K562 (cell line): ENCODE data around the gene RNF20. TPM values are rescaled to one million over a fixed set of nuclear protein-coding genes. Genes with fewer than 3 reads are reported as not detected.

Source experiments
- ARID1B ChIP-seq: fragments of 450-650 bp; IDR thresholded peaks from 2 replicates; pipeline ENCODE4 v1.6.1; 2016; ENCODE audit warnings: antibody characterized with exemption, mild to moderate bottlenecking, inconsistent platforms
- CBFA2T2 ChIP-seq: fragments of 450-650 bp; conservative IDR thresholded peaks from 2 replicates; pipeline ENCODE4 v1.6.1; 2017; ENCODE audit warnings: mild to moderate bottlenecking
- CBFB ChIP-seq: sonication (generic); formaldehyde crosslinking; IDR thresholded peaks from 2 replicates; pipeline ENCODE4 v1.4.0; 2020; ENCODE audit warnings: mild to moderate bottlenecking, missing genetic modification reagents
- ELF1 ChIP-seq: fragments of 200-800 bp; sonication (Bioruptor generic); IDR thresholded peaks from 2 replicates; pipeline ENCODE4 v1.6.1; 2016; ENCODE audit warnings: missing genetic modification characterization, missing compliant biosample characterization
- NCOR1 ChIP-seq: fragments of 450-650 bp; IDR thresholded peaks from 2 replicates; pipeline ENCODE4 v1.6.1; 2016; ENCODE audit warnings: mild to moderate bottlenecking, moderate library complexity
- NFIC ChIP-seq: fragments of 450-650 bp; IDR thresholded peaks from 2 replicates; pipeline ENCODE4 v1.6.1; 2017; ENCODE audit warnings: mild to moderate bottlenecking, inconsistent platforms
- RFX5 ChIP-seq: IDR thresholded peaks from 2 replicates; pipeline ENCODE4 v1.6.1; 2011; ENCODE audit warnings: low read depth, mild to moderate bottlenecking, improper control_type of control experiment, low read length
- SLC30A9 ChIP-seq: fragments of 250-450 bp; sonication (Bioruptor Pico); IDR thresholded peaks from 2 replicates; pipeline ENCODE4 v1.8.0; 2022; ENCODE audit warnings: mild to moderate bottlenecking, moderate library complexity
- SMC3 ChIP-seq: conservative IDR thresholded peaks from 2 replicates; pipeline ENCODE4 v1.6.1; 2011; ENCODE audit warnings: low read depth, low read length, improper control_type of control experiment; ENCODE audit not compliant: insufficient read depth
- TAL1 ChIP-seq: fragments of 450-650 bp; IDR thresholded peaks from 2 replicates; pipeline ENCODE4 v1.6.1; 2016; ENCODE audit warnings: mild to moderate bottlenecking
- polyA plus RNA-seq, 8 experiments: library from polyadenylated mRNA; depleted of rRNA in 4 of 8; stranded (reverse) in 5 of 8; unstranded in 3 of 8; fragments of >200 nt; fragmentation: Nextera tagmentation in 2 of 8; fragmentation: Illumina TruSeq in 1 of 8; extraction: Ambion mirVana in 2 of 8; extraction: Trizol in 1 of 8; gene quantifications; 2 replicates each; pipeline versions ENCODE4 v1.2.1 to v1.2.3, GENCODE V29; 2011 to 2014; ENCODE audit warnings: inconsistent platforms in 1 of 8, missing spikeins in 1 of 8
- total RNA-seq, 7 experiments: library from RNA; depleted of rRNA in 6 of 7; stranded (reverse); fragments of >200 nt in 6 of 7; fragmentation: Illumina TruSeq in 2 of 7; extraction: Trizol in 2 of 7; gene quantifications; 2 replicates each; pipeline versions ENCODE4 v1.2.1 to v1.2.3, GENCODE V29; 2011 to 2021; ENCODE audit warnings: low replicate concordance in 1 of 7
- TF ChIP-seq, protein P1 (sequence below), 2 experiments: fragments of 450-650 bp; IDR thresholded peaks; 2 replicates each; pipeline ENCODE4 v1.6.1; 2016
- TF ChIP-seq, protein P2 (sequence below): fragments of 450-650 bp; formaldehyde crosslinking; IDR thresholded peaks from 2 replicates; pipeline ENCODE4 v1.4.0; 2020; ENCODE audit warnings: mild to moderate bottlenecking, mixed read lengths
- TF ChIP-seq, protein P3 (sequence below): fragments of 250-450 bp; sonication (Bioruptor Pico); IDR thresholded peaks from 2 replicates; pipeline ENCODE4 v1.4.0; 2020; ENCODE audit warnings: mild to moderate bottlenecking, moderate library complexity

Gene RNF20
- total and polyA plus RNA-seq, 9 of the 15 experiments (the other 6 are each of a cell fraction or from before 2014, with no cell fraction given), result 5.5 to 25.0 (median 22.1) TPM

DNA sequence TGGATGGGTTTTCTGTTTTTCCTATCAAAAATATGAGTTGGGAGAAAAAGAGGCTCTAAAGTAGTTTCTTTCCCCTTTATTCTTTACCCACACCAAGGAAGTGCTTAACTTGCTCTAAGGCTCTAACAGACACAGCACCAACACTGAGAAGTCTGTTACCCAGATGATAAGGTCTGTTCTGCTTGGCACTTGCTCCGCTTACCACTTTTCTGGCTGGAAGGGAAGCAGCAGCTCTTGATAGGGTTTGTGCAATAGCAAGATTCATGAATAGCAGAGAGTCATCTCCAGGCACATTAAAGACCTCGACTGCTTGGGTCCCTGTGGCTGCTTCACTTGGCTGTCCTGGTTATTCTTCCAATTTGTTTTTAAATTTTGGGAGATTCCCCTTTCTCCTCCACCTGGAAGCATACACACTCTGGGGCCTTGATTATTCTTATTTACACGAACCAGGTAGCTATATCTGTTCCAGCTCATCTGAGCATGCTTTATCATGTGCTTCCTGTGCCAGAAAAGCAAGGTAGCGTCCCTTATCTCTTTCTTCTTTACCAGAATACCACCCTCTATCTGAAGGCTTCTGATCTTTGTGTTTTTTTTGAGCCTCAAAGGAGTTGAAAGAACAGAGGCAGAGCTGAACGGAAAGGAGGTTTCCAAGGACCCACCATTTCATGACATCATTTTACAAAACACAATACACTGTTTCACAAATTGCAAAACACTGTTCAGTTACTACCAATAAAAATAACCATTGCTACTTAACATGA is 36.3 kb downstream of the RNF20 start (continued):
- TF ChIP-seq, protein P1, sequence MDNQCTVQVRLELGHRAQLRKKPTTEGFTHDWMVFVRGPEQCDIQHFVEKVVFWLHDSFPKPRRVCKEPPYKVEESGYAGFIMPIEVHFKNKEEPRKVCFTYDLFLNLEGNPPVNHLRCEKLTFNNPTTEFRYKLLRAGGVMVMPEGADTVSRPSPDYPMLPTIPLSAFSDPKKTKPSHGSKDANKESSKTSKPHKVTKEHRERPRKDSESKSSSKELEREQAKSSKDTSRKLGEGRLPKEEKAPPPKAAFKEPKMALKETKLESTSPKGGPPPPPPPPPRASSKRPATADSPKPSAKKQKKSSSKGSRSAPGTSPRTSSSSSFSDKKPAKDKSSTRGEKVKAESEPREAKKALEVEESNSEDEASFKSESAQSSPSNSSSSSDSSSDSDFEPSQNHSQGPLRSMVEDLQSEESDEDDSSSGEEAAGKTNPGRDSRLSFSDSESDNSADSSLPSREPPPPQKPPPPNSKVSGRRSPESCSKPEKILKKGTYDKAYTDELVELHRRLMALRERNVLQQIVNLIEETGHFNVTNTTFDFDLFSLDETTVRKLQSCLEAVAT (IDR thresholded peaks at IDR 0.05), result no peak
- TF ChIP-seq, protein P2, sequence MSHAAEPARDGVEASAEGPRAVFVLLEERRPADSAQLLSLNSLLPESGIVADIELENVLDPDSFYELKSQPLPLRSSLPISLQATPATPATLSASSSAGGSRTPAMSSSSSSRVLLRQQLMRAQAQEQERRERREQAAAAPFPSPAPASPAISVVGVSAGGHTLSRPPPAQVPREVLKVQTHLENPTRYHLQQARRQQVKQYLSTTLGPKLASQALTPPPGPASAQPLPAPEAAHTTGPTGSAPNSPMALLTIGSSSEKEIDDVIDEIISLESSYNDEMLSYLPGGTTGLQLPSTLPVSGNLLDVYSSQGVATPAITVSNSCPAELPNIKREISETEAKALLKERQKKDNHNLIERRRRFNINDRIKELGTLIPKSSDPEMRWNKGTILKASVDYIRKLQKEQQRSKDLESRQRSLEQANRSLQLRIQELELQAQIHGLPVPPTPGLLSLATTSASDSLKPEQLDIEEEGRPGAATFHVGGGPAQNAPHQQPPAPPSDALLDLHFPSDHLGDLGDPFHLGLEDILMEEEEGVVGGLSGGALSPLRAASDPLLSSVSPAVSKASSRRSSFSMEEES, result no peak
- TF ChIP-seq NFIC (no peak), ARID1B (0 out of 2 replicates have a peak, but pooled peaks have one; percentile 19), RFX5 (no peak), CBFA2T2 (peak; percentile 56), TAL1 (peak; percentile 29; the same call in 1 of the 2 replicates), NCOR1 (peak; percentile 8; the same call in 1 of the 2 replicates), SLC30A9 (CRISPR knock-in tag) (no peak), ELF1 (no peak), CBFB (CRISPR knock-in tag) (no peak), SMC3 (no peak)
- TF ChIP-seq, protein P3, sequence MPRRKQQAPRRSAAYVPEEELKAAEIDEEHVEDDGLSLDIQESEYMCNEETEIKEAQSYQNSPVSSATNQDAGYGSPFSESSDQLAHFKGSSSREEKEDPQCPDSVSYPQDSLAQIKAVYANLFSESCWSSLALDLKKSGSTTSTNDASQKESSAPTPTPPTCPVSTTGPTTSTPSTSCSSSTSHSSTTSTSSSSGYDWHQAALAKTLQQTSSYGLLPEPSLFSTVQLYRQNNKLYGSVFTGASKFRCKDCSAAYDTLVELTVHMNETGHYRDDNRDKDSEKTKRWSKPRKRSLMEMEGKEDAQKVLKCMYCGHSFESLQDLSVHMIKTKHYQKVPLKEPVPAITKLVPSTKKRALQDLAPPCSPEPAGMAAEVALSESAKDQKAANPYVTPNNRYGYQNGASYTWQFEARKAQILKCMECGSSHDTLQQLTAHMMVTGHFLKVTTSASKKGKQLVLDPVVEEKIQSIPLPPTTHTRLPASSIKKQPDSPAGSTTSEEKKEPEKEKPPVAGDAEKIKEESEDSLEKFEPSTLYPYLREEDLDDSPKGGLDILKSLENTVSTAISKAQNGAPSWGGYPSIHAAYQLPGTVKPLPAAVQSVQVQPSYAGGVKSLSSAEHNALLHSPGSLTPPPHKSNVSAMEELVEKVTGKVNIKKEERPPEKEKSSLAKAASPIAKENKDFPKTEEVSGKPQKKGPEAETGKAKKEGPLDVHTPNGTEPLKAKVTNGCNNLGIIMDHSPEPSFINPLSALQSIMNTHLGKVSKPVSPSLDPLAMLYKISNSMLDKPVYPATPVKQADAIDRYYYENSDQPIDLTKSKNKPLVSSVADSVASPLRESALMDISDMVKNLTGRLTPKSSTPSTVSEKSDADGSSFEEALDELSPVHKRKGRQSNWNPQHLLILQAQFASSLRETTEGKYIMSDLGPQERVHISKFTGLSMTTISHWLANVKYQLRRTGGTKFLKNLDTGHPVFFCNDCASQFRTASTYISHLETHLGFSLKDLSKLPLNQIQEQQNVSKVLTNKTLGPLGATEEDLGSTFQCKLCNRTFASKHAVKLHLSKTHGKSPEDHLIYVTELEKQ (CRISPR knock-in tag), result no peak
